Neural cell (in vitro differentiated cells): ENCODE measurements around the gene CCDC122. TPM values are rescaled to one million over a fixed set of nuclear protein-coding genes. Genes with fewer than 3 reads are reported as not detected.

Source experiments
- H2AFZ ChIP-seq: fragments of 200-600, 300-800 bp; sonication (generic), shearing (Covaris generic); 2 replicates; pipeline ENCODE4 v1.6.0; 2014; ENCODE audit warnings: low read depth, mild to moderate bottlenecking, antibody characterized with exemption, low read length, moderate library complexity
- H3F3A ChIP-seq: fragments of 200-600 bp; shearing (Covaris generic); 2 replicates; pipeline ENCODE4 v1.6.1; 2016; ENCODE audit warnings: mild to moderate bottlenecking, moderate library complexity, mixed read lengths, antibody characterized with exemption, low read length; ENCODE audit not compliant: insufficient read depth, poor library complexity, severe bottlenecking
- H3K27ac ChIP-seq: fragments of 200-600, 300-800 bp; sonication (generic), shearing (Covaris generic); 2 replicates; pipeline ENCODE4 v1.5.1; 2014; ENCODE audit warnings: mild to moderate bottlenecking, low read length, moderate library complexity
- H3K27me3 ChIP-seq: fragments of 300-800, 200-600 bp; sonication (generic), shearing (Covaris generic); 2 replicates; pipeline ENCODE4 v1.6.0; 2014; ENCODE audit warnings: mild to moderate bottlenecking, low read depth, low read length, moderate library complexity; ENCODE audit not compliant: insufficient read depth
- H3K36me3 ChIP-seq: fragments of 300-800, 200-600 bp; sonication (generic), shearing (Covaris generic); 2 replicates; pipeline ENCODE4 v1.5.1; 2014; ENCODE audit warnings: mild to moderate bottlenecking, antibody characterized with exemption, low read length, moderate library complexity; ENCODE audit not compliant: insufficient read depth
- H3K4me2 ChIP-seq: fragments of 300-800, 200-600 bp; sonication (generic), shearing (Covaris generic); 2 replicates; pipeline ENCODE4 v1.6.0; 2014; ENCODE audit warnings: mild to moderate bottlenecking, low read length
- H3K4me3 ChIP-seq: fragments of 300-800, 200-600 bp; sonication (generic), shearing (Covaris generic); 2 replicates; pipeline ENCODE4 v1.5.1; 2014; ENCODE audit warnings: mild to moderate bottlenecking, low read length, moderate library complexity
- H3K79me2 ChIP-seq: fragments of 200-600 bp; shearing (Covaris generic); replicated peaks from 2 replicates; pipeline ENCODE4 v1.6.0; 2014; ENCODE audit warnings: mild to moderate bottlenecking, low read length, moderate library complexity; ENCODE audit not compliant: insufficient read depth
- H3K9ac ChIP-seq: fragments of 300-800, 200-600 bp; sonication (generic), shearing (Covaris generic); 2 replicates; pipeline ENCODE4 v1.6.1; 2016; ENCODE audit warnings: mild to moderate bottlenecking, low read length, mixed read lengths
- H3K9me2 ChIP-seq: fragments of 200-600 bp; shearing (Covaris generic); 2 replicates; pipeline ENCODE4 v1.6.1; 2016; ENCODE audit warnings: mild to moderate bottlenecking, low read length, mixed read lengths; ENCODE audit not compliant: insufficient read depth
- H3K9me3 ChIP-seq: fragments of 200-600, 300-800 bp; sonication (generic), shearing (Covaris generic); 2 replicates; pipeline ENCODE4 v1.6.1; 2016; ENCODE audit warnings: mild to moderate bottlenecking, mixed run types, low read length, moderate library complexity, mixed read lengths
- H4K20me1 ChIP-seq: fragments of 200-600 bp; shearing (Covaris generic); 2 replicates; pipeline ENCODE4 v1.6.1; 2016; ENCODE audit warnings: mild to moderate bottlenecking, mixed run types; ENCODE audit not compliant: insufficient read depth
- CTCF ChIP-seq: fragments of 450-650 bp; IDR thresholded peaks from 2 replicates; pipeline ENCODE4 v1.5.1; 2014; ENCODE audit warnings: antibody characterized with exemption, mild to moderate bottlenecking, moderate library complexity; ENCODE audit not compliant: poor library complexity, severe bottlenecking
- EP300 ChIP-seq: fragments of 450-650 bp; conservative IDR thresholded peaks from 2 replicates; pipeline ENCODE4 v1.6.1; 2014; ENCODE audit warnings: antibody characterized with exemption, mild to moderate bottlenecking, moderate library complexity; ENCODE audit not compliant: poor library complexity, severe bottlenecking
- EZH2 ChIP-seq: fragments of 200-600, 300-800 bp; shearing (Covaris generic), sonication (generic); IDR thresholded peaks from 2 replicates; pipeline ENCODE4 v1.6.1; 2014; ENCODE audit warnings: antibody characterized with exemption, low read length, borderline replicate concordance, mild to moderate bottlenecking; ENCODE audit not compliant: insufficient read depth, poor library complexity, severe bottlenecking
- MXI1 ChIP-seq: fragments of 450-650 bp; conservative IDR thresholded peaks from 2 replicates; pipeline ENCODE4 v1.6.1; 2014; ENCODE audit warnings: antibody characterized with exemption, mild to moderate bottlenecking; ENCODE audit not compliant: poor library complexity, severe bottlenecking
- POLR2AphosphoS5 ChIP-seq: IDR thresholded peaks from 2 replicates; pipeline ENCODE4 v1.6.1; 2012
- RAD21 ChIP-seq: fragments of 450-650 bp; conservative IDR thresholded peaks from 2 replicates; pipeline ENCODE4 v1.6.1; 2014; ENCODE audit warnings: antibody characterized with exemption, mild to moderate bottlenecking, moderate library complexity
- REST ChIP-seq: IDR thresholded peaks from 2 replicates; pipeline ENCODE4 v1.6.1; 2012; ENCODE audit warnings: borderline replicate concordance
- SMC3 ChIP-seq: fragments of 450-650 bp; conservative IDR thresholded peaks from 2 replicates; pipeline ENCODE4 v1.6.1; 2014; ENCODE audit warnings: antibody characterized with exemption, mild to moderate bottlenecking, moderate library complexity; ENCODE audit not compliant: poor library complexity
- TAF1 ChIP-seq: IDR thresholded peaks from 2 replicates; pipeline ENCODE4 v1.6.1; 2012; ENCODE audit warnings: low read depth
- polyA plus RNA-seq: library from polyadenylated mRNA; depleted of rRNA; stranded (reverse); fragments of >200 nt; gene quantifications from 2 replicates; pipeline ENCODE4 v1.2.3, GENCODE V29; 2014

CCDC122 gene
- polyA plus RNA-seq, 1 donor from 2014 or later: 0.79 TPM

- Histone ChIP-seq H3K79me2 (no peaks in the 10 kb centered on the region), H2AFZ (no peak overlapping the region), H4K20me1 (no peaks in the 10 kb centered on the region), H3K9me3 (no peaks in the 10 kb centered on the region), H3K27ac (peak overlapping the region; percentile 66), H3K4me3 (peak overlapping the region; percentile 38), H3K4me2 (peak overlapping the region; percentile 34), H3K36me3 (no peaks in the 10 kb centered on the region), H3F3A (no peaks in the 10 kb centered on the region), H3K9me2 (no peaks in the 10 kb centered on the region), H3K27me3 (no peaks in the 10 kb centered on the region), H3K9ac (peak overlapping the region; percentile 46)
- TF ChIP-seq POLR2AphosphoS5 (peak; percentile 30), RAD21 (peak; percentile 28), EP300 (peak; percentile 45), TAF1 (no peak)
Observed at GRCh38 chr13:43911871-43912270, 32.3 kb upstream of the CCDC122 start.

- peak overlapping the region; percentile 66 for H3K27ac ChIP-seq
- H3F3A ChIP-seq: no peaks in the 10 kb centered on the region
Observed at GRCh38 chr13:43911278-43911677, 31.7 kb upstream of the CCDC122 start.

More at GRCh38 chr13:43911278-43911677, 31.7 kb upstream of the CCDC122 start:
- no peaks in the 10 kb centered on the region for H3K9me3 ChIP-seq
- peak overlapping the region; percentile 38 for H3K4me3 ChIP-seq
- no peaks in the 10 kb centered on the region for H3K9me2 ChIP-seq
- no peaks in the 10 kb centered on the region for H3K27me3 ChIP-seq
- H3K4me2 ChIP-seq: peak overlapping the region; percentile 34
- no peak for TF ChIP-seq CTCF
- TF ChIP-seq TAF1: no peak
- no peak for TF ChIP-seq MXI1
- no peak for TF ChIP-seq EP300
- no peak for TF ChIP-seq POLR2AphosphoS5
- no peak for TF ChIP-seq REST
- TF ChIP-seq EZH2: no peak
- TF ChIP-seq SMC3: no peak
- TF ChIP-seq RAD21: no peak
- H3K79me2 ChIP-seq: no peaks in the 10 kb centered on the region
- no peaks in the 10 kb centered on the region for H3K36me3 ChIP-seq
- H4K20me1 ChIP-seq: no peaks in the 10 kb centered on the region
- no peak overlapping the region for H2AFZ ChIP-seq
- peak overlapping the region; percentile 46 for H3K9ac ChIP-seq
